Naive thymus-derived CD8-positive, alpha-beta T cell (primary cell): ENCODE results near the gene IFI27L2. TPM values are rescaled to one million over a fixed set of nuclear protein-coding genes. Genes with fewer than 3 reads are reported as not detected.

Experiments
- ATAC-seq, 2 donors: fragments of 150-1000 bp; cut with Tn5 transposase in 1 of 2; sonication (Bioruptor Pico), chemical (Tn5 transposase) in 1 of 2; 1 replicate in 1 of 2; 2 replicates in 1 of 2; pipeline ENCODE4 v1.10.0; 2021; ENCODE audit warnings: mild to moderate bottlenecking in 2 of 2, moderate library complexity in 2 of 2
- POLR2A ChIA-PET: fragments of 350-600 bp; sonication (Branson Sonifier 250); formaldehyde crosslinking; loops from one replicate; lab custom pipeline; 2021; ENCODE audit warnings: antibody characterized with exemption; lab: Charles Lee
- DNase-seq, 10 donors: peaks; one replicate each; pipeline versions ENCODE4 v3.0.0 to v3.0.0-alpha.2; 2020 to 2022
- H3K27ac Mint-ChIP-seq, 10 donors: one replicate each; pipeline ENCODE4 v1.8.0; 2020 to 2022; ENCODE audit warnings: mild to moderate bottlenecking in 10 of 10, mixed read lengths in 10 of 10, moderate library complexity in 4 of 10, inconsistent platforms in 1 of 10
- H3K27me3 Mint-ChIP-seq, 5 donors: one replicate each; pipeline ENCODE4 v1.8.0; 2021 to 2022; ENCODE audit warnings: mixed read lengths in 5 of 5
- H3K36me3 Mint-ChIP-seq, 3 donors: one replicate each; pipeline ENCODE4 v1.8.0; 2020 to 2022; ENCODE audit warnings: mixed read lengths in 3 of 3, mild to moderate bottlenecking in 2 of 3, inconsistent platforms in 1 of 3
- H3K4me1 Mint-ChIP-seq, 4 donors: one replicate each; pipeline ENCODE4 v1.8.0; 2021 to 2022; ENCODE audit warnings: mixed read lengths in 4 of 4
- H3K4me3 Mint-ChIP-seq, 10 donors: one replicate each; pipeline ENCODE4 v1.8.0; 2020 to 2022; ENCODE audit warnings: mild to moderate bottlenecking in 10 of 10, mixed read lengths in 10 of 10, moderate library complexity in 6 of 10, inconsistent platforms in 1 of 10
- H3K9me3 Mint-ChIP-seq, 9 donors: one replicate each; pipeline ENCODE4 v1.8.0; 2020 to 2022; ENCODE audit warnings: mixed read lengths in 9 of 9, mild to moderate bottlenecking in 3 of 9, inconsistent platforms in 1 of 9, moderate library complexity in 1 of 9
- polyA plus RNA-seq, 3 donors: library from polyadenylated mRNA; unstranded; fragments of 300-500 nt; fragmentation: Illumina TruSeq; gene quantifications; one replicate each; pipeline ENCODE4 v1.2.3, GENCODE V29; 2021
- total RNA-seq, 8 experiments: library from RNA in 2 of 8; stranded (reverse) in 2 of 8; gene quantifications; one replicate each; pipeline ENCODE4 v1.2.3 and lab custom pipeline; 2021 to 2026

The IFI27L2 gene
- total and polyA plus RNA-seq, 5 experiments from 2014 or later: 27.5 to 86.5 (median 59.3) TPM

GRCh38 chr14:94145902-94146527, 16.6 kb upstream of the IFI27L2 start:
- Mint-ChIP-seq H3K27me3 (peaks cover 0 to 5% (median 0%) of the 10 kb centered on the region in 5 donors), H3K27ac (peak overlapping the region in 3 of 10 donors; percentile 7 to 74 (median 53)), H3K36me3 (no peaks in the 10 kb centered on the region), H3K9me3 (peaks cover 0 to 3% (median 0%) of the 10 kb centered on the region in 9 donors), H3K4me3 (no peak overlapping the region), H3K4me1 (peaks cover 5 to 22% (median 20%) of the 10 kb centered on the region in 4 donors)
- DNase-seq (no peak), ATAC-seq (peak in 1 of 2 donors; percentile 49)
- POLR2A ChIA-PET: interaction anchor here (0.6 to 1.6 kb wide), 3 partner anchors 13 to 189 kb away, joined by 3 to 8 read pairs (median 4); partner anchors contain the start of genes DDX24 and IFI27L1

GRCh38 chr14:94144765-94145164, 15.4 kb upstream of the IFI27L2 start:
- Mint-ChIP-seq H3K36me3 (no peaks in the 10 kb centered on the region), H3K9me3 (no peaks in the 10 kb centered on the region), H3K27ac (no peak overlapping the region), H3K4me3 (no peak overlapping the region), H3K4me1 (peaks cover 5 to 22% (median 20%) of the 10 kb centered on the region in 4 donors), H3K27me3 (peaks cover 0 to under 1% (median 0%) of the 10 kb centered on the region in 5 donors)
- POLR2A ChIA-PET: interaction anchor here (0.6 kb wide), 1 partner anchor 64 kb away, joined by 3 read pairs; the partner anchor contains the start of genes DDX24 and IFI27L1
- ATAC-seq (no peak), DNase-seq (no peak)

- no peak overlapping the region for H3K27ac Mint-ChIP-seq
- DNase-seq: no peak
- H3K27me3 Mint-ChIP-seq: peaks cover 0 to 6% (median 2%) of the 10 kb centered on the region in 5 donors
- POLR2A ChIA-PET: no interaction called here
- no peak overlapping the region for H3K4me3 Mint-ChIP-seq
- H3K9me3 Mint-ChIP-seq: no peaks in the 10 kb centered on the region
- no peaks in the 10 kb centered on the region for H3K36me3 Mint-ChIP-seq
- peaks cover 5 to 22% (median 20%) of the 10 kb centered on the region in 4 donors for H3K4me1 Mint-ChIP-seq
- ATAC-seq: no peak
Observed at GRCh38 chr14:94143711-94144110, 14.3 kb upstream of the IFI27L2 start.

GRCh38 chr14:94143239-94143638, 13.8 kb upstream of the IFI27L2 start:
- Mint-ChIP-seq H3K9me3 (no peaks in the 10 kb centered on the region), H3K27me3 (peaks cover 0 to 8% (median 2%) of the 10 kb centered on the region in 5 donors), H3K36me3 (no peaks in the 10 kb centered on the region), H3K27ac (no peak overlapping the region), H3K4me1 (peaks cover 5 to 22% (median 20%) of the 10 kb centered on the region in 4 donors), H3K4me3 (no peak overlapping the region)
- DNase-seq (peak in 1 of 10 donors; percentile 11), ATAC-seq (peak in 1 of 2 donors; percentile 49)
- POLR2A ChIA-PET: no interaction called here

GRCh38 chr14:94142836-94143235, 13.4 kb upstream of the IFI27L2 start:
- Mint-ChIP-seq H3K36me3 (no peaks in the 10 kb centered on the region), H3K4me3 (no peak overlapping the region), H3K27me3 (peaks cover 0 to 8% (median 2%) of the 10 kb centered on the region in 5 donors), H3K27ac (no peak overlapping the region), H3K4me1 (peaks cover 5 to 22% (median 20%) of the 10 kb centered on the region in 4 donors), H3K9me3 (no peaks in the 10 kb centered on the region)
- DNase-seq (no peak), ATAC-seq (no peak)
- POLR2A ChIA-PET: no interaction called here

GRCh38 chr14:94142247-94142646, 12.8 kb upstream of the IFI27L2 start:
- DNase-seq (no peak), ATAC-seq (no peak)
- Mint-ChIP-seq H3K4me1 (peaks cover 5 to 19% (median 17%) of the 10 kb centered on the region in 4 donors), H3K27ac (no peak overlapping the region), H3K4me3 (no peak overlapping the region), H3K36me3 (no peaks in the 10 kb centered on the region), H3K27me3 (peaks cover 0 to 8% (median 2%) of the 10 kb centered on the region in 5 donors), H3K9me3 (no peaks in the 10 kb centered on the region)
- POLR2A ChIA-PET: interaction anchor here (0.6 to 0.9 kb wide), 2 partner anchors 11 to 28 kb away, joined by 3 to 4 read pairs; no protein-coding TSS in a partner anchor

- H3K27me3 Mint-ChIP-seq: peaks cover 0 to 10% (median 4%) of the 10 kb centered on the region in 5 donors
- POLR2A ChIA-PET: interaction anchor here (1.0 to 1.8 kb wide), 2 partner anchors 11 to 41 kb away, joined by 6 to 9 read pairs; no protein-coding TSS in a partner anchor
Observed at GRCh38 chr14:94139421-94139820, 10.0 kb upstream of the IFI27L2 start.

GRCh38 chr14:94139006-94139405, 9.6 kb upstream of the IFI27L2 start:
- POLR2A ChIA-PET: interaction anchor here (1.0 to 1.8 kb wide), 2 partner anchors 10 to 41 kb away, joined by 6 to 9 read pairs; no protein-coding TSS in a partner anchor
- peaks cover 0 to 10% (median 4%) of the 10 kb centered on the region in 5 donors for H3K27me3 Mint-ChIP-seq

More at GRCh38 chr14:94139421-94139820, 10.0 kb upstream of the IFI27L2 start:
- Mint-ChIP-seq H3K9me3 (peaks cover 0 to 11% (median 5%) of the 10 kb centered on the region in 9 donors), H3K4me3 (no peak overlapping the region), H3K4me1 (peaks cover under 1 to 4% (median 1%) of the 10 kb centered on the region in 4 donors), H3K36me3 (peaks cover 0 to 8% (median 0%) of the 10 kb centered on the region in 3 donors), H3K27ac (no peak overlapping the region)
- no peak for ATAC-seq
- DNase-seq: no peak

GRCh38 chr14:94138251-94138650, 8.8 kb upstream of the IFI27L2 start:
- POLR2A ChIA-PET: interaction anchor here (1.0 to 1.8 kb wide), 2 partner anchors 9 to 42 kb away, joined by 6 to 9 read pairs; no protein-coding TSS in a partner anchor
- Mint-ChIP-seq H3K27ac (no peak overlapping the region), H3K4me1 (peaks cover 0 to 2% (median 0%) of the 10 kb centered on the region in 4 donors), H3K36me3 (peaks cover 0 to 8% (median 0%) of the 10 kb centered on the region in 3 donors), H3K9me3 (peaks cover 0 to 11% (median 5%) of the 10 kb centered on the region in 9 donors), H3K27me3 (peaks cover 0 to 13% (median 4%) of the 10 kb centered on the region in 5 donors), H3K4me3 (no peak overlapping the region)
- DNase-seq (no peak), ATAC-seq (no peak)

More at GRCh38 chr14:94139006-94139405, 9.6 kb upstream of the IFI27L2 start:
- peaks cover 0 to 11% (median 5%) of the 10 kb centered on the region in 9 donors for H3K9me3 Mint-ChIP-seq
- H3K4me1 Mint-ChIP-seq: peaks cover 0 to 2% (median 0%) of the 10 kb centered on the region in 4 donors
- DNase-seq (no peak), ATAC-seq (no peak)
- H3K4me3 Mint-ChIP-seq: no peak overlapping the region
- no peak overlapping the region for H3K27ac Mint-ChIP-seq
- H3K36me3 Mint-ChIP-seq: peaks cover 0 to 8% (median 0%) of the 10 kb centered on the region in 3 donors

- ATAC-seq (peak; percentile 91 to 97), DNase-seq (peak; percentile 65 to 88 (median 78))
- no peak overlapping the region for H3K27ac Mint-ChIP-seq
- H3K4me3 Mint-ChIP-seq: no peak overlapping the region
- H3K9me3 Mint-ChIP-seq: peaks cover 0 to 11% (median 5%) of the 10 kb centered on the region in 9 donors
- peaks cover 0 to 2% (median 0%) of the 10 kb centered on the region in 4 donors for H3K4me1 Mint-ChIP-seq
- POLR2A ChIA-PET: interaction anchor here (1.0 to 1.6 kb wide), 4 partner anchors 38 to 103 kb away, joined by 3 to 6 read pairs (median 5); partner anchors contain the start of gene PPP4R4
- peaks cover 0 to 19% (median 4%) of the 10 kb centered on the region in 5 donors for H3K27me3 Mint-ChIP-seq
- peaks cover 0 to 8% (median 0%) of the 10 kb centered on the region in 3 donors for H3K36me3 Mint-ChIP-seq
Observed at GRCh38 chr14:94136575-94137331, 7.3 kb upstream of the IFI27L2 start.

GRCh38 chr14:94135476-94135875, 6.1 kb upstream of the IFI27L2 start:
- Mint-ChIP-seq H3K4me3 (no peak overlapping the region), H3K27ac (no peak overlapping the region), H3K36me3 (peaks cover 0 to 8% (median 0%) of the 10 kb centered on the region in 3 donors), H3K9me3 (peaks cover 0 to 11% (median 5%) of the 10 kb centered on the region in 9 donors), H3K4me1 (peaks cover 0 to 3% (median under 1%) of the 10 kb centered on the region in 4 donors), H3K27me3 (peaks cover 0 to 19% (median 4%) of the 10 kb centered on the region in 5 donors)
- DNase-seq: no peak
- POLR2A ChIA-PET: no interaction called here
- no peak for ATAC-seq
